Uterus (tissue), 2 donors: ENCODE data around the gene PFKM.

Source experiments
- CTCF ChIP-seq, 4 experiments: fragments of 200-600 bp in 2 of 4; fragments of 450-650 bp in 2 of 4; sonication (generic) in 2 of 4; IDR thresholded peaks; one replicate each; pipeline ENCODE4 v1.5.1; 2016 to 2019; ENCODE audit warnings: antibody characterized with exemption in 4 of 4, mild to moderate bottlenecking in 2 of 4, moderate library complexity in 1 of 4
- POLR2A ChIP-seq, 2 donors: fragments of 450-650 bp; IDR thresholded peaks; one replicate each; pipeline ENCODE4 v1.6.1; 2016; ENCODE audit warnings: antibody characterized with exemption in 2 of 2, mild to moderate bottlenecking in 1 of 2, moderate library complexity in 1 of 2

- peak; percentile 51 to 57 for TF ChIP-seq POLR2A (IDR thresholded peaks at IDR 0.05)
- peak; percentile 48 to 80 (median 64) for TF ChIP-seq CTCF (IDR thresholded peaks at IDR 0.05)
These were observed 38.1 kb downstream of the PFKM start, which contains the start of gene ASB8 for GRCh38 chr12:48157018-48157888.
